Caco-2 (cell line): Measurements from ENCODE around the gene PAM16. TPM values are rescaled to one million over a fixed set of nuclear protein-coding genes. Genes with fewer than 3 reads are reported as not detected.
"Not testable (repeated sequence)": the region's sequence is repeated elsewhere in the genome, so short reads cannot be mapped to it uniquely, and the experiment has no call there.

Experiments used
- BruUV-seq: library from RNA; stranded (reverse); fragments of 400-500 nt; replicated peaks from 2 replicates; lab custom pipeline; 2021; lab: Mats Ljungman, UMichigan
- CTCF ChIA-PET: fragments of 300-600 bp; sonication (Branson Sonifier 250); formaldehyde crosslinking; loops from one replicate; lab custom pipeline; 2022; ENCODE audit warnings: antibody characterized with exemption; lab: Charles Lee
- POLR2A ChIA-PET: fragments of 300-600 bp; sonication (Branson Sonifier 250); formaldehyde crosslinking; loops from one replicate; lab custom pipeline; 2022; ENCODE audit warnings: antibody characterized with exemption; lab: Charles Lee
- DNase-seq, 2 experiments: peaks; one replicate each; pipeline versions ENCODE4 v3.0.0 to v3.0.0-alpha.2; 2020 to 2022
- H3K27me3 ChIP-seq: replicated peaks from 2 replicates; pipeline ENCODE4 v1.6.0; 2011; ENCODE audit warnings: low read length; ENCODE audit not compliant: control insufficient read depth, insufficient read depth
- H3K36me3 ChIP-seq: 2 replicates; pipeline ENCODE4 v1.5.1; 2011; ENCODE audit warnings: low read length; ENCODE audit not compliant: control insufficient read depth, insufficient read depth
- H3K4me1 ChIP-seq: fragments of 250-450 bp; sonication (Bioruptor Pico); 2 replicates; pipeline ENCODE4 v1.5.1; 2020; ENCODE audit warnings: mild to moderate bottlenecking
- H3K4me3 ChIP-seq: 2 replicates; pipeline ENCODE4 v1.5.1; 2011; ENCODE audit warnings: low read depth, mild to moderate bottlenecking, control low read depth, low read length
- H3K9me3 ChIP-seq: fragments of 250-450 bp; sonication (Bioruptor Pico); 2 replicates; pipeline ENCODE4 v1.5.1; 2020; ENCODE audit warnings: mild to moderate bottlenecking, moderate library complexity
- H3K27ac Mint-ChIP-seq: one replicate; pipeline ENCODE4 v1.8.0; 2022; ENCODE audit warnings: mixed read lengths; ENCODE audit not compliant: unreplicated experiment
- H3K27me3 Mint-ChIP-seq: one replicate; pipeline ENCODE4 v1.8.0; 2022; ENCODE audit warnings: mixed read lengths; ENCODE audit not compliant: insufficient read depth, unreplicated experiment
- H3K36me3 Mint-ChIP-seq: one replicate; pipeline ENCODE4 v1.8.0; 2022; ENCODE audit warnings: mild to moderate bottlenecking, mixed read lengths; ENCODE audit not compliant: insufficient read depth, unreplicated experiment
- H3K4me1 Mint-ChIP-seq: one replicate; pipeline ENCODE4 v1.8.0; 2022; ENCODE audit warnings: low read depth, mixed read lengths; ENCODE audit not compliant: unreplicated experiment
- H3K4me3 Mint-ChIP-seq: one replicate; pipeline ENCODE4 v1.8.0; 2022; ENCODE audit warnings: mild to moderate bottlenecking, moderate library complexity, mixed read lengths; ENCODE audit not compliant: unreplicated experiment
- H3K9me3 Mint-ChIP-seq: one replicate; pipeline ENCODE4 v1.8.0; 2022; ENCODE audit warnings: mixed read lengths; ENCODE audit not compliant: unreplicated experiment
- CTCF ChIP-seq, 2 experiments: fragments of 200-600 bp in 1 of 2; IDR thresholded peaks; 1 replicate in 1 of 2; 2 replicates in 1 of 2; pipeline versions ENCODE4 v1.5.1 to v1.8.0; 2011 to 2022; ENCODE audit warnings: antibody characterized with exemption in 1 of 2, control low read depth in 1 of 2, inconsistent platforms in 1 of 2, low read depth in 1 of 2, low read length in 1 of 2, mild to moderate bottlenecking in 1 of 2, moderate library complexity in 1 of 2; ENCODE audit not compliant: insufficient read depth in 1 of 2, severe bottlenecking in 1 of 2, unreplicated experiment in 1 of 2
- intact Hi-C: fragments of 100-400 bp; cut with micrococcal nuclease; formaldehyde crosslinking; loops from one replicate; pipeline ENCODE4 v1.10.0; 2022; ENCODE audit not compliant: unreplicated experiment
- total RNA-seq: library from RNA; stranded (reverse); gene quantifications from 2 replicates; pipeline ENCODE4 v1.2.3, GENCODE V29; 2022

Gene PAM16
- total RNA-seq, 1 experiment from 2014 or later = 74.1 TPM

GRCh38 chr16:4345836-4346781 lies 5.0 kb downstream of the PAM16 start:
- Mint-ChIP-seq H3K4me3 (no peak overlapping the region), H3K27ac (no peak overlapping the region), H3K9me3 (no peaks in the 10 kb centered on the region), H3K27me3 (no peaks in the 10 kb centered on the region), H3K4me1 (no peaks in the 10 kb centered on the region), H3K36me3 (peaks cover 16% of the 10 kb centered on the region)
- no TSS peak for BruUV-seq
- H3K27me3 ChIP-seq = no peaks in the 10 kb centered on the region
- DNase-seq = no peak
- TF ChIP-seq CTCF (IDR thresholded peaks at IDR 0.05; ENCODE audit: insufficient read depth in 1 of 2, low read depth in 1 of 2, low read length in 1 of 2, severe bottlenecking in 1 of 2, unreplicated experiment in 1 of 2) = no peak
- POLR2A ChIA-PET = no interaction called here
- no peaks in the 10 kb centered on the region for H3K9me3 ChIP-seq
- intact Hi-C loops = no loop called here
- CTCF ChIA-PET = no interaction called here
- no peaks in the 10 kb centered on the region for H3K4me1 ChIP-seq
- H3K4me3 ChIP-seq = no peak overlapping the region
- H3K36me3 ChIP-seq = no peaks in the 10 kb centered on the region; the same call in 1 of the 2 replicates

GRCh38 chr16:4344983-4345835 lies 5.9 kb downstream of the PAM16 start:
- Mint-ChIP-seq H3K4me1 (no peaks in the 10 kb centered on the region), H3K9me3 (no peaks in the 10 kb centered on the region), H3K4me3 (no peak overlapping the region), H3K36me3 (peaks cover 19% of the 10 kb centered on the region), H3K27ac (no peak overlapping the region), H3K27me3 (no peaks in the 10 kb centered on the region)
- no TSS peak for BruUV-seq
- H3K27me3 ChIP-seq = no peaks in the 10 kb centered on the region
- ChIA-PET CTCF (no interaction called here), POLR2A (no interaction called here)
- TF ChIP-seq CTCF (IDR thresholded peaks at IDR 0.05; ENCODE audit: insufficient read depth in 1 of 2, low read depth in 1 of 2, low read length in 1 of 2, severe bottlenecking in 1 of 2, unreplicated experiment in 1 of 2) = no peak
- intact Hi-C loops = no loop called here
- H3K4me1 ChIP-seq = no peaks in the 10 kb centered on the region
- H3K9me3 ChIP-seq = no peaks in the 10 kb centered on the region
- H3K4me3 ChIP-seq = no peak overlapping the region
- no peaks in the 10 kb centered on the region; the same call in 1 of the 2 replicates for H3K36me3 ChIP-seq
- DNase-seq = no peak

- intact Hi-C loops, H3K27ac Mint-ChIP-seq, CTCF ChIA-PET, H3K27me3 Mint-ChIP-seq, H3K9me3 Mint-ChIP-seq, H3K4me3 Mint-ChIP-seq, H3K4me1 ChIP-seq, H3K9me3 ChIP-seq, DNase-seq, BruUV-seq, H3K27me3 ChIP-seq, H3K36me3 ChIP-seq, H3K4me3 ChIP-seq, H3K4me1 Mint-ChIP-seq, POLR2A ChIA-PET: not testable (repeated sequence)
- H3K36me3 Mint-ChIP-seq = peaks cover 26% of the 10 kb centered on the region
Observed at GRCh38 chr16:4344300-4344982, 6.7 kb downstream of the PAM16 start.
